Activated CD8-positive, alpha-beta T cell treated with anti-CD3 and anti-CD28 coated beads for 36 hours (primary cell): Measurements from ENCODE around the gene NECAB2. TPM values are rescaled to one million over a fixed set of nuclear protein-coding genes. Genes with fewer than 3 reads are reported as not detected.

Experiments used
- ATAC-seq: fragments of 200-7000 bp; cut with Tn5 transposase; one replicate; pipeline ENCODE4 v1.10.0; 2021; ENCODE audit warnings: mild to moderate bottlenecking, moderate library complexity
- CTCF ChIA-PET: fragments of 350-600 bp; sonication (Branson Sonifier 250); formaldehyde crosslinking; loops from one replicate; lab custom pipeline; 2021; ENCODE audit warnings: antibody characterized with exemption; lab: Charles Lee
- POLR2A ChIA-PET: fragments of 350-600 bp; sonication (Branson Sonifier 250); formaldehyde crosslinking; loops from one replicate; lab custom pipeline; 2021; ENCODE audit warnings: antibody characterized with exemption; lab: Charles Lee
- DNase-seq: peaks from one replicate; pipeline ENCODE4 v3.0.0-alpha.2; 2020
- H3K27ac Mint-ChIP-seq: one replicate; pipeline ENCODE4 v1.8.0; 2021; ENCODE audit warnings: mild to moderate bottlenecking, mixed read lengths
- H3K27me3 Mint-ChIP-seq: one replicate; pipeline ENCODE4 v1.8.0; 2021; ENCODE audit warnings: mixed read lengths
- H3K36me3 Mint-ChIP-seq: one replicate; pipeline ENCODE4 v1.8.0; 2021; ENCODE audit warnings: low read depth, mixed read lengths
- H3K4me1 Mint-ChIP-seq: one replicate; pipeline ENCODE4 v1.8.0; 2021; ENCODE audit warnings: low read depth, mixed read lengths
- H3K4me3 Mint-ChIP-seq: one replicate; pipeline ENCODE4 v1.8.0; 2021; ENCODE audit warnings: mild to moderate bottlenecking, moderate library complexity, mixed read lengths
- H3K9me3 Mint-ChIP-seq: one replicate; pipeline ENCODE4 v1.8.0; 2021; ENCODE audit warnings: mixed read lengths
- intact Hi-C: fragments of 100-400 bp; cut with micrococcal nuclease; formaldehyde crosslinking; loops from one replicate; pipeline ENCODE4 v1.10.0; 2022
- total RNA-seq, 2 experiments: library from RNA; stranded (reverse); gene quantifications; one replicate each; pipeline ENCODE4 v1.2.3, GENCODE V29; 2021
- TF ChIP-seq, protein P1 (sequence below): fragments of 200-600 bp; IDR thresholded peaks from one replicate; pipeline ENCODE4 v1.8.0; 2022; ENCODE audit warnings: antibody characterized with exemption, mild to moderate bottlenecking

NECAB2 gene
- total RNA-seq, 2 experiments from 2014 or later: not detected

DNA sequence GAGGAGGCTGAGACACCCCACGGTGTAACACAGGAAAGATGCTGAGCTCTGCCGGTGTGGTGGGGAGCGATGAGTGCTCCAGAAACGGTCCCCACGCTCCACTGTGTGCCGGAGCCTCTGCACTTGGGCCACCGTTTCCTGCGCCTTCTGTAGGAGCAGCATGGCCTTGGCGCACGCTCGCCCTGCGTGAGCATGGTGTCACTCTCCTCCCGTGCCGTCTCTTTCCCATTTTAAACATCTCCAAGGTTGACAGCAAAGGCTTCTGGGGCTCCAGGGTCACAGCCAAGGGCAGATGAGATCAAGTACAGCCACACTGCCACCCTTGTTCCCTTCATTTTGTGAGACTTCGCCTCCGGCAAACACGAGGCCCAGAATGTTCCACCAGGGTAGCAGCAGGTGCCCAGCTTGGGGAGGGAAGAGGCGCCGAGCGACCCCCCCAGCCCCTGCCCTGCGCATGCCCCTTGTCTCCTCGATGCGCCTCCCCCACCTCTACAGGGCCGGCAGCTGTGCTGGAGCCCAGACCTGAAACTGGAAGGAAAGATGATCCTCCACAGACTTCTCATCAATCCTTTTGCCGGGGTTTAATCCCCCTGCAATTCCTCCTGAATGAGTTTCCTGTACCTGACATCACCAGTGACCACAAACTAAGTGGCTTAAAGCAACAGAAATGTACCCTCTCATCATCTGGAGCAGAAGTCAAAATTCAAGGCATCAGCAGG lies 34.9 kb upstream of the NECAB2 start:
- no peak for DNase-seq
- POLR2A ChIA-PET: no interaction called here
- no peak overlapping the region for H3K4me3 Mint-ChIP-seq

GRCh38 chr16:83933885-83934683 lies 34.0 kb upstream of the NECAB2 start:
- Mint-ChIP-seq H3K27ac (no peak overlapping the region), H3K36me3 (no peaks in the 10 kb centered on the region), H3K27me3 (no peaks in the 10 kb centered on the region), H3K4me3 (no peak overlapping the region), H3K9me3 (no peaks in the 10 kb centered on the region), H3K4me1 (peaks cover under 1% of the 10 kb centered on the region)
- POLR2A ChIA-PET: no interaction called here
- intact Hi-C loops: no loop called here
- CTCF ChIA-PET: interaction anchor here (0.6 to 1.3 kb wide), 2 partner anchors 24 to 343 kb away, joined by 3 read pairs; no protein-coding TSS in a partner anchor
- DNase-seq (no peak), ATAC-seq (no peak)
- TF ChIP-seq, protein P1, sequence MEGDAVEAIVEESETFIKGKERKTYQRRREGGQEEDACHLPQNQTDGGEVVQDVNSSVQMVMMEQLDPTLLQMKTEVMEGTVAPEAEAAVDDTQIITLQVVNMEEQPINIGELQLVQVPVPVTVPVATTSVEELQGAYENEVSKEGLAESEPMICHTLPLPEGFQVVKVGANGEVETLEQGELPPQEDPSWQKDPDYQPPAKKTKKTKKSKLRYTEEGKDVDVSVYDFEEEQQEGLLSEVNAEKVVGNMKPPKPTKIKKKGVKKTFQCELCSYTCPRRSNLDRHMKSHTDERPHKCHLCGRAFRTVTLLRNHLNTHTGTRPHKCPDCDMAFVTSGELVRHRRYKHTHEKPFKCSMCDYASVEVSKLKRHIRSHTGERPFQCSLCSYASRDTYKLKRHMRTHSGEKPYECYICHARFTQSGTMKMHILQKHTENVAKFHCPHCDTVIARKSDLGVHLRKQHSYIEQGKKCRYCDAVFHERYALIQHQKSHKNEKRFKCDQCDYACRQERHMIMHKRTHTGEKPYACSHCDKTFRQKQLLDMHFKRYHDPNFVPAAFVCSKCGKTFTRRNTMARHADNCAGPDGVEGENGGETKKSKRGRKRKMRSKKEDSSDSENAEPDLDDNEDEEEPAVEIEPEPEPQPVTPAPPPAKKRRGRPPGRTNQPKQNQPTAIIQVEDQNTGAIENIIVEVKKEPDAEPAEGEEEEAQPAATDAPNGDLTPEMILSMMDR: no peak

More for the DNA sequence above, 34.9 kb upstream of the NECAB2 start:
- no peaks in the 10 kb centered on the region for H3K36me3 Mint-ChIP-seq
- H3K27ac Mint-ChIP-seq: no peak overlapping the region
- no peak for ATAC-seq
- H3K9me3 Mint-ChIP-seq: no peaks in the 10 kb centered on the region
- H3K27me3 Mint-ChIP-seq: no peaks in the 10 kb centered on the region
- H3K4me1 Mint-ChIP-seq: no peaks in the 10 kb centered on the region
- intact Hi-C loops: no loop called here
- CTCF ChIA-PET: interaction anchor here (0.6 to 1.4 kb wide), 2 partner anchors 23 to 344 kb away, joined by 3 to 4 read pairs; no protein-coding TSS in a partner anchor
- TF ChIP-seq, protein P1: no peak

- TF ChIP-seq, protein P1: no peak
- ATAC-seq: no peak
- H3K4me3 Mint-ChIP-seq: no peak overlapping the region
- H3K36me3 Mint-ChIP-seq: no peaks in the 10 kb centered on the region
- H3K27me3 Mint-ChIP-seq: no peaks in the 10 kb centered on the region
- CTCF ChIA-PET: interaction anchor here (1.3 kb wide), 1 partner anchor 23 kb away, joined by 3 read pairs; no protein-coding TSS in a partner anchor
- no peaks in the 10 kb centered on the region for H3K9me3 Mint-ChIP-seq
- peaks cover 6% of the 10 kb centered on the region for H3K4me1 Mint-ChIP-seq
- DNase-seq: no peak
- no peak overlapping the region for H3K27ac Mint-ChIP-seq
- intact Hi-C loops: no loop called here
- POLR2A ChIA-PET: no interaction called here
Observed at GRCh38 chr16:83934684-83934977, 33.4 kb upstream of the NECAB2 start.

DNA sequence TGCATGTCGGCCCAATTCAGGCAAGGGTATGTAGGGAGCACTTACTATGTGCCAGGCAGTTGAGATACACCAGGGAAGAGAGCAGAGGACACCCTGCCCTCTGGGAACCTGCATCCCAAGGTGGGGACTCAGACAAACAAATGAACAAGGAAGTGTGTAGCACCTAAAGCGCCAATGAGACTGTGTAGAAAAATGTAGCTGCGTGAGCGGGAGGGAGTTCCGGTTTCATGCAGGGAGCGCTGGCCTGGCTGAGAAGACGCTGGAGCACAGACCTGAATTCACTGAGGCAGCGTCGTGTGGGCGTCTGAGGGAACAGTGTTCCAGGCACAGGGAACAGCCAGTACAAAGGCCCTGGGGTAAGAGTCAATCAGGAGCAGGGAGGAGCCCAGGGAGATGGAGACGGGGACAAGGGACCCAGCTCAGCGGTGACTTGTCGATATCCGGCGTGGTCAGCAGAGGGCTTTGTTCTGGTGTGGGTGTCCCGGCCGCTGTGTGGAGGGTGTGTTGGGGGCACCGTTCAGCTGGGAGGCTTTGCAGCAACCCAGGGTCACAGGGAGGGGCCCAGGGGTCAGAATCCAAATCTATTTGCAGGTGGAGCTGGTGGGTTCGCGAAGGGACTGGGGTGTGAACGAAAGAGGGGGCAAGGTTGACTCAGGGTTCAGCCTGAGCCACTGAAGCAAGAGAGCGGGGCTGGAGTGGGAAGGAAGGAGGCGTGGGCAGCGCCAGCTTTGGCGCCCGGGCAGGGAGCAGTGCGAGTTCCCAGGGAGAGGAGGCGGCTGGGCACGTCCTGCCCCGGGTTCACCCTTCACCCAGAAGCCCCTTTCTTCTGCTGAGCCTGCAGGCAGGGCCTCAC lies 32.8 kb upstream of the NECAB2 start:
- H3K27me3 Mint-ChIP-seq: no peaks in the 10 kb centered on the region
- H3K4me1 Mint-ChIP-seq: peaks cover 7% of the 10 kb centered on the region
- ChIA-PET POLR2A (no interaction called here), CTCF (interaction anchor here (0.5 to 1.3 kb wide), 3 partner anchors 8 to 78 kb away, joined by 3 read pairs; no protein-coding TSS in a partner anchor)
- DNase-seq (no peak), ATAC-seq (no peak)
- no peak overlapping the region for H3K27ac Mint-ChIP-seq
- intact Hi-C loops: no loop called here
- H3K4me3 Mint-ChIP-seq: no peak overlapping the region
- no peaks in the 10 kb centered on the region for H3K36me3 Mint-ChIP-seq
- H3K9me3 Mint-ChIP-seq: no peaks in the 10 kb centered on the region
- TF ChIP-seq, protein P1: no peak
